ENCODE measurements around the gene MYO7A. TPM values are rescaled to one million over a fixed set of nuclear protein-coding genes. Genes with fewer than 3 reads are reported as not detected.

The MYO7A gene
- total and polyA plus RNA-seq, 2 donors (not counting 3 experiments of a cell fraction or from before 2014, with no cell fraction given), result 1.3 to 3.6 TPM

DNA sequence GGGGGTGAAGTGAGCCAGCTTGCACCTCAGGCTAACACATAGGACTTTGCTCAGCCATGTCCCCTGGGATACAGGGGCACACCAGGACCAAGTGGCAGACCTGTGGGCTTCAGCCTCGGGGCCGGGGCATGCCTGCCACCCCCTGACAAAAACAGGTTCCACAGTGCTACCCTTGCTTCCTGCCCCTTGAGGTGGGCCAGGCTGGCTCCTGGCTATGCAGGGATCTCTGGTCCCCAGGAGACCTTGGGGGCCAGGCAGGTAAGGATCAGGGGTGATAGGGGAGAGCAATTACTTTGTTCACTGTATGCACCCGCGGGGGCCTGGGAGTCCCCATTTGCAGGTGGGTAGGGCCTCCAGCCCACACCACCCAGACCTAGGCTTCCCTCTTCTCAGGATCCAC, 2.4 kb upstream of the MYO7A start:
- H3K9me3 ChIP-seq (replicated peaks; ENCODE audit: control insufficient read depth, insufficient read depth, low read length), result no peaks in the 10 kb centered on the region
- H3K27me3 ChIP-seq (ENCODE audit: control insufficient read depth in 2 of 2, insufficient read depth in 2 of 2, low read length in 2 of 2), result no peaks in the 10 kb centered on the region
- CTCF ChIA-PET, result no interaction called here
- no peak overlapping the region for H3K27ac ChIP-seq (ENCODE audit: insufficient read depth, low read depth, low read length)
- H3K79me2 ChIP-seq (ENCODE audit: control insufficient read depth, insufficient read depth, low read length), result no peaks in the 10 kb centered on the region
- H3K4me1 ChIP-seq (ENCODE audit: control insufficient read depth, extremely low read depth, insufficient read depth, low read length), result peaks cover 10% of the 10 kb centered on the region
- DNase-seq (ENCODE audit: low read depth, low spot score), result no peak
- TF ChIP-seq MYC (IDR thresholded peaks at IDR 0.05; ENCODE audit: low read depth, low read length), result no peak
- TF ChIP-seq, protein P1, sequence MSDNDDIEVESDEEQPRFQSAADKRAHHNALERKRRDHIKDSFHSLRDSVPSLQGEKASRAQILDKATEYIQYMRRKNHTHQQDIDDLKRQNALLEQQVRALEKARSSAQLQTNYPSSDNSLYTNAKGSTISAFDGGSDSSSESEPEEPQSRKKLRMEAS (IDR thresholded peaks at IDR 0.05; ENCODE audit: insufficient read depth, insufficient read length), result no peak
- no peak for TF ChIP-seq CTCF (IDR thresholded peaks at IDR 0.05; ENCODE audit: extremely low read depth in 1 of 2, insufficient read depth in 1 of 2, low read depth in 1 of 2, low read length in 2 of 2)
- TF ChIP-seq JUN (IDR thresholded peaks at IDR 0.05; ENCODE audit: borderline replicate concordance, insufficient read depth, insufficient read length, low read depth), result no peak
- no peak for TF ChIP-seq POLR2AphosphoS5 (IDR thresholded peaks at IDR 0.05; ENCODE audit: insufficient read depth, low read depth, low read length)
- no peak for TF ChIP-seq EZH2 (IDR thresholded peaks at IDR 0.05; ENCODE audit: borderline replicate concordance, low read depth, low read length, severe bottlenecking)
- no peak for TF ChIP-seq FOS (IDR thresholded peaks at IDR 0.05; ENCODE audit: borderline replicate concordance, insufficient read depth, low read length)
- TF ChIP-seq GATA2 (IDR thresholded peaks at IDR 0.05; ENCODE audit: insufficient read depth, insufficient read length, low read depth, low read length), result no peak
- TF ChIP-seq POLR2A (IDR thresholded peaks at IDR 0.05; ENCODE audit: low read depth, low read length), result no peak
- H3K9me1 ChIP-seq (replicated peaks; ENCODE audit: control insufficient read depth, extremely low read depth, insufficient read depth, low read length), result no peaks in the 10 kb centered on the region
- intact Hi-C loops (cut with micrococcal nuclease) (no loop called here), dilution Hi-C loops (cut with MboI; ENCODE audit: extremely low pct_ligation_motif_present, low sequenced_read_pairs) (no loop called here)
- H3K4me3 ChIP-seq (replicated peaks in 1 of 3; ENCODE audit: insufficient read depth in 1 of 3, low read depth in 1 of 3, low read length in 3 of 3), result no peak overlapping the region
- H3K36me3 ChIP-seq (ENCODE audit: control insufficient read depth in 2 of 2, extremely low read depth in 1 of 2, insufficient read depth in 2 of 2, low read length in 2 of 2), result peaks cover 0 to 5% of the 10 kb centered on the region in 2 experiments
- no peak overlapping the region for H3K4me2 ChIP-seq (ENCODE audit: insufficient read depth, low read length)
- no peak overlapping the region for H2AFZ ChIP-seq (ENCODE audit: low read depth, low read length)
- BruUV-seq (replicated peaks), result no TSS peak
- no peak for FAIRE-seq
- POLR2A ChIA-PET, result no interaction called here
- no peak overlapping the region for H3K9ac ChIP-seq (replicated peaks; ENCODE audit: extremely low read depth, insufficient read depth, low read length)
- no peaks in the 10 kb centered on the region for H4K20me1 ChIP-seq (replicated peaks; ENCODE audit: control insufficient read depth, extremely low read depth, insufficient read depth, low read length)

Data from endothelial cell of umbilical vein (primary cell).